AG20443 (cell line): ENCODE results near the gene CNTFR.

ENCODE experiments used
- DNase-seq: peaks from one replicate; pipeline ENCODE4 v3.0.0; 2012; ENCODE audit warnings: low spot score, mixed read lengths

The CNTFR gene

GRCh38 chr9:34572092-34572491, 17.4 kb downstream of the CNTFR start:
- no peak for DNase-seq

GRCh38 chr9:34571481-34571810, 18.1 kb downstream of the CNTFR start:
- no peak for DNase-seq

- no peak for DNase-seq
These were observed 18.6 kb downstream of the CNTFR start for GRCh38 chr9:34570809-34571480.

- DNase-seq: no peak
These were observed 19.1 kb downstream of the CNTFR start for GRCh38 chr9:34570376-34570775.

- DNase-seq: no peak
These were observed 20.8 kb downstream of the CNTFR start for GRCh38 chr9:34568774-34569173.

GRCh38 chr9:34568133-34568532, 21.4 kb downstream of the CNTFR start:
- DNase-seq: no peak

GRCh38 chr9:34566972-34567371, 22.6 kb downstream of the CNTFR start:
- DNase-seq: no peak

- DNase-seq: no peak
These were observed 23.2 kb downstream of the CNTFR start for GRCh38 chr9:34566322-34566721.

- DNase-seq: no peak
These were observed 23.7 kb downstream of the CNTFR start for GRCh38 chr9:34565856-34566255.

- DNase-seq: no peak
These were observed 24.9 kb downstream of the CNTFR start for GRCh38 chr9:34564617-34565016.

- no peak for DNase-seq
These were observed 26.3 kb downstream of the CNTFR start for GRCh38 chr9:34563262-34563661.

- no peak for DNase-seq
These were observed 27.3 kb downstream of the CNTFR start for GRCh38 chr9:34562135-34562745.

GRCh38 chr9:34560599-34561214, 28.8 kb downstream of the CNTFR start:
- DNase-seq: no peak

- peak; percentile 91 for DNase-seq
These were observed 29.7 kb downstream of the CNTFR start for GRCh38 chr9:34559624-34560455.

GRCh38 chr9:34558919-34559623, 30.5 kb downstream of the CNTFR start:
- no peak for DNase-seq

- DNase-seq: no peak
These were observed 31.2 kb downstream of the CNTFR start for GRCh38 chr9:34558364-34558763.

GRCh38 chr9:34557426-34558321, 31.9 kb downstream of the CNTFR start:
- DNase-seq: no peak

GRCh38 chr9:34556949-34557348, 32.6 kb downstream of the CNTFR start:
- no peak for DNase-seq

- DNase-seq: no peak
These were observed 33.5 kb downstream of the CNTFR start for GRCh38 chr9:34555936-34556525.

GRCh38 chr9:34555500-34555899, 34.0 kb downstream of the CNTFR start:
- DNase-seq: no peak

GRCh38 chr9:34555002-34555348, 34.5 kb downstream of the CNTFR start:
- no peak for DNase-seq
